Adrenal gland (tissue), 5 donors: ENCODE measurements around the gene HOTAIR.

ENCODE experiments used
- POLR2A ChIP-seq, 2 donors: fragments of 450-650 bp; IDR thresholded peaks; one replicate each; pipeline ENCODE4 v1.6.1; 2017; ENCODE audit warnings: antibody characterized with exemption in 2 of 2, mild to moderate bottlenecking in 2 of 2, moderate library complexity in 1 of 2
- TF ChIP-seq, protein P1 (sequence below), 6 experiments: fragments of 450-650 bp in 4 of 6; fragments of 200-600 bp in 2 of 6; sonication (generic) in 1 of 6; IDR thresholded peaks; 1 replicate in 5 of 6; 2 replicates in 1 of 6; pipeline versions ENCODE4 v1.5.1 to v1.8.0; 2016 to 2021; ENCODE audit warnings: antibody characterized with exemption in 6 of 6, mild to moderate bottlenecking in 2 of 6, moderate library complexity in 1 of 6
- donor health status: DM: no; HTN: no; CAD: no.

- TF ChIP-seq, protein P1, sequence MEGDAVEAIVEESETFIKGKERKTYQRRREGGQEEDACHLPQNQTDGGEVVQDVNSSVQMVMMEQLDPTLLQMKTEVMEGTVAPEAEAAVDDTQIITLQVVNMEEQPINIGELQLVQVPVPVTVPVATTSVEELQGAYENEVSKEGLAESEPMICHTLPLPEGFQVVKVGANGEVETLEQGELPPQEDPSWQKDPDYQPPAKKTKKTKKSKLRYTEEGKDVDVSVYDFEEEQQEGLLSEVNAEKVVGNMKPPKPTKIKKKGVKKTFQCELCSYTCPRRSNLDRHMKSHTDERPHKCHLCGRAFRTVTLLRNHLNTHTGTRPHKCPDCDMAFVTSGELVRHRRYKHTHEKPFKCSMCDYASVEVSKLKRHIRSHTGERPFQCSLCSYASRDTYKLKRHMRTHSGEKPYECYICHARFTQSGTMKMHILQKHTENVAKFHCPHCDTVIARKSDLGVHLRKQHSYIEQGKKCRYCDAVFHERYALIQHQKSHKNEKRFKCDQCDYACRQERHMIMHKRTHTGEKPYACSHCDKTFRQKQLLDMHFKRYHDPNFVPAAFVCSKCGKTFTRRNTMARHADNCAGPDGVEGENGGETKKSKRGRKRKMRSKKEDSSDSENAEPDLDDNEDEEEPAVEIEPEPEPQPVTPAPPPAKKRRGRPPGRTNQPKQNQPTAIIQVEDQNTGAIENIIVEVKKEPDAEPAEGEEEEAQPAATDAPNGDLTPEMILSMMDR (IDR thresholded peaks at IDR 0.05), result no peak
- TF ChIP-seq POLR2A (IDR thresholded peaks at IDR 0.05), result no peak
Measured at GRCh38 chr12:53944209-53944608, 30.5 kb downstream of the HOTAIR start.
